H9 (cell line): ENCODE results near the gene GALNT17. TPM values are rescaled to one million over a fixed set of nuclear protein-coding genes. Genes with fewer than 3 reads are reported as not detected.

Source experiments
- DNase-seq: peaks from one replicate; pipeline ENCODE4 v3.0.0-alpha.2; 2017
- H2AFZ ChIP-seq: one replicate; pipeline ENCODE4 v1.6.1; 2013; ENCODE audit warnings: mild to moderate bottlenecking, low read length, control low read depth, moderate library complexity
- H2AK5ac ChIP-seq: 2 replicates; pipeline ENCODE4 v1.6.1; 2013; ENCODE audit warnings: low read length, control low read depth, mixed read lengths; ENCODE audit not compliant: insufficient read length
- H2BK120ac ChIP-seq: one replicate; pipeline ENCODE4 v1.6.1; 2013; ENCODE audit warnings: low read depth, mild to moderate bottlenecking, low read length, control low read depth, inconsistent platforms; ENCODE audit not compliant: poor library complexity, severe bottlenecking
- H2BK12ac ChIP-seq: 2 replicates; pipeline ENCODE4 v1.6.1; 2013; ENCODE audit warnings: low read length, control low read depth, mixed read lengths, low read depth; ENCODE audit not compliant: insufficient read length
- H2BK15ac ChIP-seq: 2 replicates; pipeline ENCODE4 v1.6.1; 2013; ENCODE audit warnings: low read depth, low read length, control low read depth
- H2BK20ac ChIP-seq: one replicate; pipeline ENCODE4 v1.6.1; 2013; ENCODE audit warnings: low read depth, mild to moderate bottlenecking, low read length, control low read depth, inconsistent platforms; ENCODE audit not compliant: poor library complexity, severe bottlenecking
- H2BK5ac ChIP-seq: 2 replicates; pipeline ENCODE4 v1.6.1; 2013; ENCODE audit warnings: low read length, control low read depth, mixed read lengths; ENCODE audit not compliant: insufficient read length
- H3K14ac ChIP-seq: 2 replicates; pipeline ENCODE4 v1.6.1; 2013; ENCODE audit warnings: low read length, control low read depth; ENCODE audit not compliant: insufficient read depth
- H3K18ac ChIP-seq: 2 replicates; pipeline ENCODE4 v1.6.1; 2013; ENCODE audit warnings: low read depth, mild to moderate bottlenecking, mixed read lengths, low read length, control low read depth; ENCODE audit not compliant: insufficient read length
- H3K23ac ChIP-seq: 2 replicates; pipeline ENCODE4 v1.6.1; 2013; ENCODE audit warnings: low read length, control low read depth, mixed read lengths, low read depth; ENCODE audit not compliant: insufficient read length
- H3K23me2 ChIP-seq: 2 replicates; pipeline ENCODE4 v1.6.1; 2013; ENCODE audit warnings: low read depth, mild to moderate bottlenecking, mixed read lengths, low read length, control low read depth; ENCODE audit not compliant: insufficient read length, poor library complexity, severe bottlenecking
- H3K27ac ChIP-seq: 2 replicates; pipeline ENCODE4 v1.5.1; 2013; ENCODE audit warnings: low read length, control low read depth, mixed read lengths, low read depth; ENCODE audit not compliant: insufficient read length
- H3K27me3 ChIP-seq: 2 replicates; pipeline ENCODE4 v1.6.1; 2013; ENCODE audit warnings: low read length, control low read depth, inconsistent platforms; ENCODE audit not compliant: insufficient read depth
- H3K4ac ChIP-seq: 2 replicates; pipeline ENCODE4 v1.6.1; 2013; ENCODE audit warnings: low read depth, mild to moderate bottlenecking, control low read depth, inconsistent platforms, low read length, moderate library complexity
- H3K4me1 ChIP-seq: 2 replicates; pipeline ENCODE4 v1.6.1; 2013; ENCODE audit warnings: low read length, control low read depth, inconsistent platforms; ENCODE audit not compliant: insufficient read depth
- H3K4me2 ChIP-seq: 2 replicates; pipeline ENCODE4 v1.6.1; 2013; ENCODE audit warnings: low read length, control low read depth, mixed read lengths; ENCODE audit not compliant: insufficient read length, insufficient read depth
- H3K56ac ChIP-seq: 2 replicates; pipeline ENCODE4 v1.6.1; 2013; ENCODE audit warnings: low read depth, mild to moderate bottlenecking, mixed read lengths, low read length, control low read depth; ENCODE audit not compliant: insufficient read length
- H3K79me1 ChIP-seq: 2 replicates; pipeline ENCODE4 v1.6.1; 2013; ENCODE audit warnings: low read depth, mild to moderate bottlenecking, moderate library complexity, low read length, control low read depth, inconsistent platforms; ENCODE audit not compliant: insufficient read depth, poor library complexity, severe bottlenecking
- H3K79me2 ChIP-seq: 2 replicates; pipeline ENCODE4 v1.6.1; 2013; ENCODE audit warnings: low read length, control low read depth, inconsistent platforms; ENCODE audit not compliant: insufficient read depth
- H3K9ac ChIP-seq: 2 replicates; pipeline ENCODE4 v1.6.1; 2013; ENCODE audit warnings: low read length, control low read depth, mixed read lengths; ENCODE audit not compliant: insufficient read length; ENCODE audit errors: extremely low read depth
- H3K9me3 ChIP-seq: one replicate; pipeline ENCODE4 v1.6.1; 2013; ENCODE audit warnings: low read depth, low read length, inconsistent platforms; ENCODE audit not compliant: control insufficient read depth
- H3T11ph ChIP-seq: one replicate; pipeline ENCODE4 v1.6.1; 2013; ENCODE audit warnings: mild to moderate bottlenecking, low read length, control low read depth, inconsistent platforms
- H4K20me1 ChIP-seq: one replicate; pipeline ENCODE4 v1.6.1; 2013; ENCODE audit not compliant: control insufficient read depth, insufficient read length, insufficient read depth
- H4K5ac ChIP-seq: 2 replicates; pipeline ENCODE4 v1.6.1; 2013; ENCODE audit warnings: low read depth, mild to moderate bottlenecking, mixed read lengths, low read length, control low read depth; ENCODE audit not compliant: insufficient read length
- H4K8ac ChIP-seq: replicated peaks from 2 replicates; pipeline ENCODE4 v1.6.1; 2013; ENCODE audit warnings: low read length, control low read depth, mixed read lengths, low read depth; ENCODE audit not compliant: insufficient read length
- H4K91ac ChIP-seq: 2 replicates; pipeline ENCODE4 v1.6.1; 2013; ENCODE audit warnings: low read depth, mild to moderate bottlenecking, moderate library complexity, mixed read lengths, low read length, control low read depth; ENCODE audit not compliant: insufficient read length
- H3K27ac Mint-ChIP-seq, 3 experiments: 2 replicates in 2 of 3; 3 replicates in 1 of 3; pipeline ENCODE4 v1.8.0; 2020 to 2021; ENCODE audit warnings: mixed read lengths in 3 of 3, mild to moderate bottlenecking in 1 of 3, moderate library complexity in 1 of 3
- H3K27me3 Mint-ChIP-seq: 2 replicates; pipeline ENCODE4 v1.8.0; 2021; ENCODE audit warnings: low read depth, mild to moderate bottlenecking, moderate library complexity, mixed read lengths
- H3K36me3 Mint-ChIP-seq, 3 experiments: 2 replicates in 2 of 3; 3 replicates in 1 of 3; pipeline ENCODE4 v1.8.0; 2020 to 2021; ENCODE audit warnings: low read depth in 3 of 3, mixed read lengths in 3 of 3; ENCODE audit not compliant: insufficient read depth in 1 of 3
- H3K4me1 Mint-ChIP-seq, 2 experiments: 2 replicates each; pipeline ENCODE4 v1.8.0; 2020; ENCODE audit warnings: mixed read lengths in 2 of 2
- H3K4me3 Mint-ChIP-seq, 2 experiments: 2 replicates in 1 of 2; 3 replicates in 1 of 2; pipeline ENCODE4 v1.8.0; 2020 to 2021; ENCODE audit warnings: mild to moderate bottlenecking in 2 of 2, mixed read lengths in 2 of 2, moderate library complexity in 1 of 2
- H3K9me3 Mint-ChIP-seq, 2 experiments: 2 replicates in 1 of 2; 3 replicates in 1 of 2; pipeline ENCODE4 v1.8.0; 2020; ENCODE audit warnings: mild to moderate bottlenecking in 2 of 2, mixed read lengths in 2 of 2, moderate library complexity in 1 of 2
- CTCF ChIP-seq: fragments of 200-600 bp; sonication (generic); conservative IDR thresholded peaks from 3 replicates; pipeline ENCODE4 v1.8.0; 2021; ENCODE audit warnings: antibody characterized with exemption, mild to moderate bottlenecking
- WGBS: extraction: QIAGEN DNeasy Blood & Tissue Kit; methylation state at CpG from one replicate; pipeline ENCODE4 v1.1.7; 2013; ENCODE audit warnings: missing lambda C conversion rate, low lambda C conversion rate, mixed read lengths; ENCODE audit not compliant: insufficient read length; ENCODE audit errors: extremely low coverage; 5-methylcytosine and 5-hydroxymethylcytosine counted together
- total RNA-seq: library from RNA; stranded (reverse); gene quantifications from 2 replicates; pipeline ENCODE4 v1.2.1, GENCODE V29; 2021

The GALNT17 gene
- total RNA-seq, 1 experiment from 2014 or later, result 43.2 TPM

DNA sequence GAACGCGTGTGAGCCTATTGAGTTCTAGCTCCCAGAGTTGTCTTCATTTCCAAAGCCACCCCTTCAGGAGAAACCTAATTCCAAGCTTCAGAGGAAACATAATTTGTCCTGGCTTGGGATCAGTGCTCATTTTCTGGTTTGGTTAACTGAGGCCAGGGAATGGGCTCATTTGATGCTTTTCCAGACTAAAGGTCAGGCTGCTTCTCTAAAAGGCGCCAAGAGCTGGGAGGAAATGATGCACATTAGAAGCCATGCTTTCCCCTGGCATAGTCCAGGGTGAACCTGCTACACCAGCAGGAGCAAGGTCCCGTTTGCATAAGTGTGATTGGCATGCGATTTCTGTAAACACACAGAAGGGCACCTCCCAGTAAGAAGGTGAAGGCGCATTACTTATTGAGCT is 435.0 kb downstream of the GALNT17 start:
- no peaks in the 10 kb centered on the region for H3K27me3 Mint-ChIP-seq
- Histone ChIP-seq H3K79me1 (no peaks in the 10 kb centered on the region), H3K14ac (no peak overlapping the region), H3K9ac (peak overlapping the region; percentile 16), H3K27ac (no peak overlapping the region), H3K9me3 (no peaks in the 10 kb centered on the region), H2BK12ac (no peak overlapping the region), H3K4ac (no peak overlapping the region), H4K91ac (no peak overlapping the region), H3K27me3 (no peaks in the 10 kb centered on the region), H3K23ac (no peak overlapping the region), H3K18ac (no peak overlapping the region), H2BK15ac (no peak overlapping the region), H3T11ph (no peak overlapping the region), H3K4me2 (no peak overlapping the region), H2AK5ac (no peak overlapping the region), H4K5ac (no peak overlapping the region), H2BK120ac (no peak overlapping the region), H3K56ac (no peak overlapping the region), H3K23me2 (no peaks in the 10 kb centered on the region), H4K8ac (no peak overlapping the region), H2AFZ (no peak overlapping the region), H3K4me1 (no peaks in the 10 kb centered on the region), H2BK5ac (no peak overlapping the region), H2BK20ac (no peak overlapping the region), H4K20me1 (no peaks in the 10 kb centered on the region), H3K79me2 (no peaks in the 10 kb centered on the region)
- H3K4me3 Mint-ChIP-seq, result no peak overlapping the region
- H3K9me3 Mint-ChIP-seq, result peaks cover 3% of the 10 kb centered on the region in 2 experiments; a peak in 3 of 5 replicates
- no peak for DNase-seq
- peaks cover 8 to 9% of the 10 kb centered on the region in 2 experiments for H3K4me1 Mint-ChIP-seq
- H3K36me3 Mint-ChIP-seq, result peaks cover 6 to 17% (median 12%) of the 10 kb centered on the region in 3 experiments; a peak in 6 of 7 replicates
- WGBS, result no CpG with 5 or more reads among the region's 6 CpGs
- 0 out of 7 replicates have a peak overlapping the region, but pooled peaks of 1 of the 3 experiments have one; percentile 60 for H3K27ac Mint-ChIP-seq
- no peak for TF ChIP-seq CTCF
